HepG2 (cell line): Measurements from ENCODE around the gene TMEM14A. TPM values are rescaled to one million over a fixed set of nuclear protein-coding genes. Genes with fewer than 3 reads are reported as not detected.

Experiments used
- ATAC-seq: fragments of 200-7000 bp; cut with Tn5 transposase; 3 replicates; pipeline ENCODE4 v1.9.1; 2020; ENCODE audit warnings: mild to moderate bottlenecking, moderate library complexity
- BruUV-seq: library from RNA; stranded (reverse); fragments of 400-500 nt; replicated peaks from 2 replicates; lab custom pipeline; 2021; lab: Mats Ljungman, UMichigan
- CTCF ChIA-PET: fragments of 300-600 bp; formaldehyde crosslinking; extraction: SDS; loops from one replicate; lab custom pipeline; 2021; ENCODE audit warnings: low total read pairs, inconsistent platforms, low intra/inter-chr PET ratio; lab: Yijun Ruan, JAX
- POLR2A ChIA-PET: fragments of 350-600 bp; sonication (Branson Sonifier 250); formaldehyde crosslinking; loops from one replicate; lab custom pipeline; 2020; ENCODE audit warnings: antibody characterized with exemption, inconsistent platforms; lab: Yijun Ruan, JAX
- DNase-seq: peaks from one replicate; pipeline ENCODE4 v3.0.0-alpha.2; 2015; ENCODE audit warnings: low spot score
- FAIRE-seq: peaks from 3 replicates; lab custom pipeline; 2011; peaks lifted over from hg19 to GRCh38; lab: Jason Lieb, UNC
- H2AFZ ChIP-seq: one replicate; pipeline ENCODE4 v1.6.1; 2011; ENCODE audit warnings: low read length, inconsistent platforms
- H3K27ac ChIP-seq: fragments of 300-600 bp; 3 replicates; pipeline ENCODE4 v1.8.0; 2011; ENCODE audit warnings: mixed run types, mild to moderate bottlenecking, mixed read lengths, low read length, inconsistent platforms; ENCODE audit not compliant: insufficient read depth; ENCODE audit errors: extremely low read length
- H3K27me3 ChIP-seq, 2 experiments: fragments of 200-600 bp in 1 of 2; 2 replicates in 1 of 2; 3 replicates in 1 of 2; pipeline versions ENCODE4 v1.6.0 to v1.8.0; 2011; ENCODE audit warnings: low read length in 2 of 2, mild to moderate bottlenecking in 2 of 2, moderate library complexity in 2 of 2, inconsistent platforms in 1 of 2; ENCODE audit not compliant: insufficient read depth in 2 of 2, control insufficient read depth in 1 of 2
- H3K36me3 ChIP-seq, 2 experiments: fragments of 200-600 bp in 1 of 2; replicated peaks in 1 of 2; 2 replicates in 1 of 2; 3 replicates in 1 of 2; pipeline versions ENCODE4 v1.5.1 to v1.8.0; 2011; ENCODE audit warnings: low read length in 2 of 2, inconsistent platforms in 1 of 2; ENCODE audit not compliant: insufficient read depth in 2 of 2, control insufficient read depth in 1 of 2
- H3K4me1 ChIP-seq: 2 replicates; pipeline ENCODE4 v1.5.1; 2012; ENCODE audit warnings: low read length, inconsistent platforms; ENCODE audit not compliant: insufficient read depth
- H3K4me2 ChIP-seq: 2 replicates; pipeline ENCODE4 v1.6.0; 2011; ENCODE audit warnings: low read depth, low read length, inconsistent platforms
- H3K4me3 ChIP-seq, 3 experiments: fragments of 200-600 bp in 1 of 3; sonication (generic), shearing (Covaris generic) in 1 of 3; replicated peaks in 1 of 3; 2 replicates each; pipeline ENCODE4 v1.5.1; 2011 to 2016; ENCODE audit warnings: low read length in 3 of 3, inconsistent platforms in 2 of 3, low read depth in 2 of 3, mild to moderate bottlenecking in 2 of 3, control low read depth in 1 of 3, mixed read lengths in 1 of 3; ENCODE audit not compliant: insufficient read depth in 1 of 3
- H3K79me2 ChIP-seq: one replicate; pipeline ENCODE4 v1.6.1; 2011; ENCODE audit warnings: low read length, inconsistent platforms; ENCODE audit not compliant: insufficient read depth
- H3K9ac ChIP-seq: 2 replicates; pipeline ENCODE4 v1.6.0; 2011; ENCODE audit warnings: mild to moderate bottlenecking, low read depth, low read length, inconsistent platforms; ENCODE audit not compliant: insufficient read depth
- H3K9me3 ChIP-seq: 2 replicates; pipeline ENCODE4 v1.5.1; 2012; ENCODE audit warnings: mild to moderate bottlenecking, low read length
- H4K20me1 ChIP-seq: 2 replicates; pipeline ENCODE4 v1.6.0; 2011; ENCODE audit warnings: inconsistent platforms, mild to moderate bottlenecking, low read length, moderate library complexity; ENCODE audit not compliant: insufficient read depth
- ARNT ChIP-seq: fragments of 450-650 bp; IDR thresholded peaks from 2 replicates; pipeline ENCODE4 v1.6.1; 2017
- ATRX ChIP-seq: sonication (generic); formaldehyde crosslinking; IDR thresholded peaks from 2 replicates; pipeline ENCODE4 v1.4.0; 2020; ENCODE audit warnings: missing genetic modification reagents, borderline replicate concordance
- BCL6 ChIP-seq: IDR thresholded peaks from 2 replicates; pipeline ENCODE4 v1.6.1; 2016; ENCODE audit warnings: missing genetic modification reagents, missing compliant biosample characterization
- EHMT2 ChIP-seq: fragments of 200-600 bp; sonication (generic); IDR thresholded peaks from 2 replicates; pipeline ENCODE4 v1.7.0; 2017; ENCODE audit warnings: antibody characterized with exemption, low read depth, low read length, borderline replicate concordance
- ISX ChIP-seq: sonication (generic); formaldehyde crosslinking; conservative IDR thresholded peaks from 2 replicates; pipeline ENCODE4 v1.5.0; 2020; ENCODE audit warnings: missing genetic modification reagents
- SRSF1 ChIP-seq: fragments of 200-400 bp; formaldehyde crosslinking; optimal IDR thresholded peaks from 2 replicates; pipeline ENCODE3; 2017; ENCODE audit warnings: mild to moderate bottlenecking, low read depth, low read length, moderate library complexity
- STAG1 ChIP-seq: sonication (generic); formaldehyde crosslinking; IDR thresholded peaks from 2 replicates; pipeline ENCODE4 v1.4.0; 2020; ENCODE audit warnings: missing genetic modification reagents
- TSC22D2 ChIP-seq: sonication (generic); formaldehyde crosslinking; IDR thresholded peaks from 2 replicates; pipeline ENCODE4 v1.5.1; 2020; ENCODE audit warnings: missing genetic modification reagents, mild to moderate bottlenecking, borderline replicate concordance
- ZNF33A ChIP-seq: sonication (generic); formaldehyde crosslinking; IDR thresholded peaks from 2 replicates; pipeline ENCODE4 v1.5.1; 2020; ENCODE audit warnings: missing genetic modification reagents, mild to moderate bottlenecking, moderate library complexity, borderline replicate concordance
- ZNF562 ChIP-seq: sonication (generic); formaldehyde crosslinking; IDR thresholded peaks from 2 replicates; pipeline ENCODE4 v1.8.0; 2022; ENCODE audit warnings: missing genetic modification reagents, borderline replicate concordance
- ZNF83 ChIP-seq: sonication (generic); formaldehyde crosslinking; IDR thresholded peaks from 2 replicates; pipeline ENCODE4 v1.4.0; 2020; ENCODE audit warnings: missing genetic modification reagents, mild to moderate bottlenecking, borderline replicate concordance
- WGBS: methylation state at CpG from one replicate; pipeline ENCODE4 v1.1.6; 2017; ENCODE audit warnings: low lambda C conversion rate; 5-methylcytosine and 5-hydroxymethylcytosine counted together
- in situ Hi-C: cut with HindIII; loops from 2 replicates; pipeline ENCODE4 v1.10.0; 2017; ENCODE audit warnings: low pct_unique_long_range_greater_than_20kb; ENCODE audit not compliant: extremely low pct_ligation_motif_present
- intact Hi-C: fragments of 100-400 bp; cut with micrococcal nuclease; formaldehyde crosslinking; loops from one replicate; pipeline ENCODE4 v1.10.0; 2022; ENCODE audit not compliant: unreplicated experiment
- polyA plus RNA-seq, 8 experiments: library from polyadenylated mRNA; depleted of rRNA in 3 of 8; stranded (reverse) in 7 of 8; unstranded in 1 of 8; fragments of >200 nt; fragmentation: Illumina TruSeq in 4 of 8; extraction: Trizol in 4 of 8; gene quantifications; 2 replicates each; pipeline versions ENCODE4 v1.2.1 to v1.2.3, GENCODE V29; 2011 to 2016; ENCODE audit warnings: low read depth in 4 of 8, missing spikeins in 1 of 8, mixed read lengths in 1 of 8; ENCODE audit not compliant: insufficient read depth in 1 of 8
- total RNA-seq, 5 experiments: library from RNA; depleted of rRNA; stranded (reverse); fragments of >200 nt; fragmentation: Illumina TruSeq; extraction: Trizol; gene quantifications; 2 replicates each; pipeline ENCODE4 v1.2.3, GENCODE V29; 2016; ENCODE audit warnings: low read depth in 1 of 5
- TF ChIP-seq, protein P1 (sequence below): sonication (generic); formaldehyde crosslinking; IDR thresholded peaks from 2 replicates; pipeline ENCODE4 v1.4.0; 2020; ENCODE audit warnings: mild to moderate bottlenecking, missing genetic modification reagents
- TF ChIP-seq, protein P2 (sequence below): sonication (generic); formaldehyde crosslinking; IDR thresholded peaks from 2 replicates; pipeline ENCODE4 v1.5.0; 2020; ENCODE audit warnings: mild to moderate bottlenecking, missing genetic modification reagents
- TF ChIP-seq, protein P3 (sequence below): sonication (generic); formaldehyde crosslinking; IDR thresholded peaks from 2 replicates; pipeline ENCODE4 v1.5.0; 2020; ENCODE audit warnings: mild to moderate bottlenecking, missing genetic modification reagents, moderate library complexity
- TF ChIP-seq, protein P4 (sequence below): sonication (generic); formaldehyde crosslinking; IDR thresholded peaks from 2 replicates; pipeline ENCODE4 v1.5.0; 2020; ENCODE audit warnings: mild to moderate bottlenecking, missing genetic modification reagents

TMEM14A gene
- total and polyA plus RNA-seq, 2 of the 13 experiments (the other 11 are each of a cell fraction or from before 2014, with no cell fraction given) = 24.6 to 73.7 TPM

GRCh38 chr6:52662031-52662430 is 8.9 kb upstream of the TMEM14A start:
- Histone ChIP-seq H3K27ac (no peak overlapping the region), H3K27me3 (no peaks in the 10 kb centered on the region; a peak in 1 of 5 replicates), H3K4me2 (no peak overlapping the region), H3K4me1 (peaks cover 39% of the 10 kb centered on the region), H3K9ac (no peak overlapping the region), H3K4me3 (no peak overlapping the region), H3K9me3 (no peaks in the 10 kb centered on the region), H2AFZ (no peak overlapping the region), H3K36me3 (no peaks in the 10 kb centered on the region), H4K20me1 (no peaks in the 10 kb centered on the region), H3K79me2 (peaks cover 22% of the 10 kb centered on the region)
- ChIA-PET CTCF (interaction anchor here (3.0 to 4.6 kb wide), 2 partner anchors 245 to 254 kb away, joined by 39 to 79 read pairs; no protein-coding TSS in a partner anchor), POLR2A (interaction anchor here (1.2 to 3.0 kb wide), 4 partner anchors 10 to 242 kb away, joined by 4 to 18 read pairs (median 5); partner anchors contain the start of genes EFHC1 and TRAM2)
- in situ Hi-C loops = loop anchor here (5.0 to 25.0 kb wide), 4 partner anchors 65 to 500 kb away; partner anchors contain the start of gene MCM3
- no TSS peak for BruUV-seq
- 26% methylated on average over 2 of the region's 2 CpGs for WGBS
- no peak for ATAC-seq
- TF ChIP-seq ZNF562 (CRISPR knock-in tag) = no peak
- TF ChIP-seq, protein P1, sequence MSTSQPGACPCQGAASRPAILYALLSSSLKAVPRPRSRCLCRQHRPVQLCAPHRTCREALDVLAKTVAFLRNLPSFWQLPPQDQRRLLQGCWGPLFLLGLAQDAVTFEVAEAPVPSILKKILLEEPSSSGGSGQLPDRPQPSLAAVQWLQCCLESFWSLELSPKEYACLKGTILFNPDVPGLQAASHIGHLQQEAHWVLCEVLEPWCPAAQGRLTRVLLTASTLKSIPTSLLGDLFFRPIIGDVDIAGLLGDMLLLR (CRISPR knock-in tag) = no peak
- TF ChIP-seq SRSF1 = no peak
- no peak for TF ChIP-seq ZNF83 (CRISPR knock-in tag)
- TF ChIP-seq ISX (CRISPR knock-in tag) = no peak
- TF ChIP-seq BCL6 (CRISPR knock-in tag) = no peak
- no peak for TF ChIP-seq ATRX
- TF ChIP-seq, protein P2, sequence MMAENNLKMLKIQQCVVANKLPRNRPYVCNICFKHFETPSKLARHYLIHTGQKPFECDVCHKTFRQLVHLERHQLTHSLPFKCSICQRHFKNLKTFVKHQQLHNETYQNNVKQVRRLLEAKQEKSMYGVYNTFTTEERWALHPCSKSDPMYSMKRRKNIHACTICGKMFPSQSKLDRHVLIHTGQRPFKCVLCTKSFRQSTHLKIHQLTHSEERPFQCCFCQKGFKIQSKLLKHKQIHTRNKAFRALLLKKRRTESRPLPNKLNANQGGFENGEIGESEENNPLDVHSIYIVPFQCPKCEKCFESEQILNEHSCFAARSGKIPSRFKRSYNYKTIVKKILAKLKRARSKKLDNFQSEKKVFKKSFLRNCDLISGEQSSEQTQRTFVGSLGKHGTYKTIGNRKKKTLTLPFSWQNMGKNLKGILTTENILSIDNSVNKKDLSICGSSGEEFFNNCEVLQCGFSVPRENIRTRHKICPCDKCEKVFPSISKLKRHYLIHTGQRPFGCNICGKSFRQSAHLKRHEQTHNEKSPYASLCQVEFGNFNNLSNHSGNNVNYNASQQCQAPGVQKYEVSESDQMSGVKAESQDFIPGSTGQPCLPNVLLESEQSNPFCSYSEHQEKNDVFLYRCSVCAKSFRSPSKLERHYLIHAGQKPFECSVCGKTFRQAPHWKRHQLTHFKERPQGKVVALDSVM (CRISPR knock-in tag) = peak; percentile 62; the same call in 1 of the 2 replicates
- TF ChIP-seq EHMT2 = no peak
- TF ChIP-seq, protein P3, sequence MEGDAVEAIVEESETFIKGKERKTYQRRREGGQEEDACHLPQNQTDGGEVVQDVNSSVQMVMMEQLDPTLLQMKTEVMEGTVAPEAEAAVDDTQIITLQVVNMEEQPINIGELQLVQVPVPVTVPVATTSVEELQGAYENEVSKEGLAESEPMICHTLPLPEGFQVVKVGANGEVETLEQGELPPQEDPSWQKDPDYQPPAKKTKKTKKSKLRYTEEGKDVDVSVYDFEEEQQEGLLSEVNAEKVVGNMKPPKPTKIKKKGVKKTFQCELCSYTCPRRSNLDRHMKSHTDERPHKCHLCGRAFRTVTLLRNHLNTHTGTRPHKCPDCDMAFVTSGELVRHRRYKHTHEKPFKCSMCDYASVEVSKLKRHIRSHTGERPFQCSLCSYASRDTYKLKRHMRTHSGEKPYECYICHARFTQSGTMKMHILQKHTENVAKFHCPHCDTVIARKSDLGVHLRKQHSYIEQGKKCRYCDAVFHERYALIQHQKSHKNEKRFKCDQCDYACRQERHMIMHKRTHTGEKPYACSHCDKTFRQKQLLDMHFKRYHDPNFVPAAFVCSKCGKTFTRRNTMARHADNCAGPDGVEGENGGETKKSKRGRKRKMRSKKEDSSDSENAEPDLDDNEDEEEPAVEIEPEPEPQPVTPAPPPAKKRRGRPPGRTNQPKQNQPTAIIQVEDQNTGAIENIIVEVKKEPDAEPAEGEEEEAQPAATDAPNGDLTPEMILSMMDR (CRISPR knock-in tag) = peak; percentile 24
- peak; percentile 7; the same call in 1 of the 2 replicates for TF ChIP-seq STAG1 (CRISPR knock-in tag)
- TF ChIP-seq ZNF33A (CRISPR knock-in tag) = no peak
- TF ChIP-seq, protein P4, sequence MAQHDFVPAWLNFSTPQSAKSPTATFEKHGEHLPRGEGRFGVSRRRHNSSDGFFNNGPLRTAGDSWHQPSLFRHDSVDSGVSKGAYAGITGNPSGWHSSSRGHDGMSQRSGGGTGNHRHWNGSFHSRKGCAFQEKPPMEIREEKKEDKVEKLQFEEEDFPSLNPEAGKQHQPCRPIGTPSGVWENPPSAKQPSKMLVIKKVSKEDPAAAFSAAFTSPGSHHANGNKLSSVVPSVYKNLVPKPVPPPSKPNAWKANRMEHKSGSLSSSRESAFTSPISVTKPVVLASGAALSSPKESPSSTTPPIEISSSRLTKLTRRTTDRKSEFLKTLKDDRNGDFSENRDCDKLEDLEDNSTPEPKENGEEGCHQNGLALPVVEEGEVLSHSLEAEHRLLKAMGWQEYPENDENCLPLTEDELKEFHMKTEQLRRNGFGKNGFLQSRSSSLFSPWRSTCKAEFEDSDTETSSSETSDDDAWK (CRISPR knock-in tag) = no peak
- TF ChIP-seq ARNT = no peak
- TF ChIP-seq TSC22D2 (CRISPR knock-in tag) = no peak
- DNase-seq = no peak
- no peak for FAIRE-seq
- intact Hi-C loops = loop anchor here (2.0 to 10.0 kb wide), 2 partner anchors 147 to 499 kb away; no protein-coding TSS in a partner anchor
